CD4-positive, alpha-beta T cell treated with Interleukin-21 for 1 hour (primary cell): ENCODE measurements around the gene SOCS1.
"Not testable (repeated sequence)": the region's sequence is repeated elsewhere in the genome, so short reads cannot be mapped to it uniquely, and the experiment has no call there.

ENCODE experiments used
- DNase-seq: peaks from one replicate; pipeline ENCODE4 v3.0.0-alpha.2; 2020

Gene SOCS1

GRCh38 chr16:11224096-11224893 lies 31.7 kb downstream of the SOCS1 start:
- DNase-seq = peak; percentile 73

GRCh38 chr16:11220507-11220906 lies 35.5 kb downstream of the SOCS1 start:
- DNase-seq = not testable (repeated sequence)

GRCh38 chr16:11219178-11219577 lies 36.8 kb downstream of the SOCS1 start:
- no peak for DNase-seq

GRCh38 chr16:11218604-11218962 lies 37.4 kb downstream of the SOCS1 start:
- DNase-seq = peak; percentile 32

- DNase-seq = no peak
Observed at GRCh38 chr16:11217651-11218603, 38.1 kb downstream of the SOCS1 start.

- no peak for DNase-seq
Observed at GRCh38 chr16:11215935-11216556, 40.0 kb downstream of the SOCS1 start.

GRCh38 chr16:11213799-11214198 lies 42.2 kb downstream of the SOCS1 start:
- no peak for DNase-seq

- DNase-seq = no peak
Observed at GRCh38 chr16:11213373-11213772, 42.6 kb downstream of the SOCS1 start.

- no peak for DNase-seq
Observed at GRCh38 chr16:11212798-11213196, 43.2 kb downstream of the SOCS1 start.

GRCh38 chr16:11211977-11212797 lies 43.8 kb downstream of the SOCS1 start:
- DNase-seq = no peak

GRCh38 chr16:11211061-11211976 lies 44.7 kb downstream of the SOCS1 start:
- no peak for DNase-seq

- no peak for DNase-seq
Observed at GRCh38 chr16:11210260-11210659, 45.7 kb downstream of the SOCS1 start.

- no peak for DNase-seq
Observed at GRCh38 chr16:11208916-11209665, 46.9 kb downstream of the SOCS1 start.

GRCh38 chr16:11207646-11208045 lies 48.4 kb downstream of the SOCS1 start:
- no peak for DNase-seq

- no peak for DNase-seq
Observed at GRCh38 chr16:11205754-11206581, 50.0 kb downstream of the SOCS1 start.

GRCh38 chr16:11205065-11205699 lies 50.8 kb downstream of the SOCS1 start:
- DNase-seq = no peak

- DNase-seq = no peak
Observed at GRCh38 chr16:11204513-11205047, 51.4 kb downstream of the SOCS1 start.
